A673 (cell line): Measurements from ENCODE around the gene CCDC85C. TPM values are rescaled to one million over a fixed set of nuclear protein-coding genes. Genes with fewer than 3 reads are reported as not detected.

Experiments used
- BruUV-seq: library from RNA; stranded (reverse); fragments of 400-500 nt; replicated peaks from 2 replicates; lab custom pipeline; 2021; lab: Mats Ljungman, UMichigan
- CTCF ChIA-PET: fragments of 300-600 bp; sonication (Branson Sonifier 250); formaldehyde crosslinking; loops from one replicate; lab custom pipeline; 2022; ENCODE audit warnings: antibody characterized with exemption; lab: Charles Lee
- POLR2A ChIA-PET: fragments of 300-600 bp; sonication (Branson Sonifier 250); formaldehyde crosslinking; loops from one replicate; lab custom pipeline; 2022; ENCODE audit warnings: antibody characterized with exemption; ENCODE audit not compliant: low non-redundant PET; lab: Charles Lee
- DNase-seq: peaks from one replicate; pipeline ENCODE4 v3.0.0-alpha.2; 2015; ENCODE audit warnings: low spot score
- H3K27ac ChIP-seq: fragments of 200-600 bp; sonication (generic); 2 replicates; pipeline ENCODE4 v1.5.1; 2016; ENCODE audit warnings: mixed run types, low read depth, mild to moderate bottlenecking, mixed read lengths, antibody characterized with exemption, low read length; ENCODE audit not compliant: poor library complexity, severe bottlenecking
- H3K27me3 ChIP-seq: fragments of 200-600 bp; sonication (generic); replicated peaks from 2 replicates; pipeline ENCODE4 v1.6.1; 2017; ENCODE audit warnings: mixed run types, low read depth, mild to moderate bottlenecking, mixed read lengths, antibody characterized with exemption, low read length; ENCODE audit not compliant: insufficient read depth, poor library complexity
- H3K36me3 ChIP-seq: fragments of 200-600 bp; sonication (generic); 2 replicates; pipeline ENCODE4 v1.6.1; 2016; ENCODE audit warnings: mixed run types, mild to moderate bottlenecking, mixed read lengths, antibody characterized with exemption, low read length; ENCODE audit not compliant: insufficient read depth, poor library complexity, severe bottlenecking
- H3K4me1 ChIP-seq: fragments of 200-600 bp; sonication (generic); 2 replicates; pipeline ENCODE4 v1.6.1; 2017; ENCODE audit warnings: mixed run types, mild to moderate bottlenecking, mixed read lengths, antibody characterized with exemption, low read length; ENCODE audit not compliant: insufficient read depth, poor library complexity, severe bottlenecking
- H3K4me3 ChIP-seq: fragments of 200-600 bp; sonication (generic); 2 replicates; pipeline ENCODE4 v1.5.1; 2016; ENCODE audit warnings: low read depth, mixed run types, mild to moderate bottlenecking, mixed read lengths, low read length; ENCODE audit not compliant: poor library complexity, severe bottlenecking
- H3K9me3 ChIP-seq: fragments of 200-600 bp; sonication (generic); 2 replicates; pipeline ENCODE4 v1.6.1; 2016; ENCODE audit warnings: mixed run types, low read depth, mild to moderate bottlenecking, mixed read lengths, antibody characterized with exemption, low read length; ENCODE audit not compliant: poor library complexity, severe bottlenecking
- EZH2 ChIP-seq: fragments of 200-600 bp; sonication (generic); IDR thresholded peaks from 2 replicates; pipeline ENCODE4 v1.6.1; 2017; ENCODE audit warnings: borderline replicate concordance, low read depth, mild to moderate bottlenecking, mixed read lengths, antibody characterized with exemption, low read length; ENCODE audit not compliant: poor library complexity, severe bottlenecking
- intact Hi-C: fragments of 100-400 bp; cut with micrococcal nuclease; formaldehyde crosslinking; loops from one replicate; pipeline ENCODE4 v1.10.0; 2022; ENCODE audit not compliant: unreplicated experiment
- total RNA-seq: library from RNA; stranded (reverse); gene quantifications from 2 replicates; pipeline ENCODE4 v1.2.3, GENCODE V29; 2021
- TF ChIP-seq, protein P1 (sequence below): fragments of 300-800, 200-600 bp; sonication (generic); conservative IDR thresholded peaks from 2 replicates; pipeline ENCODE4 v1.5.1; 2017; ENCODE audit warnings: low read depth, mild to moderate bottlenecking, antibody characterized with exemption, low read length, moderate library complexity, mixed read lengths

The CCDC85C gene
- total RNA-seq, 1 experiment from 2014 or later: 24.6 TPM

- BruUV-seq: no TSS peak
- Histone ChIP-seq H3K36me3 (peaks cover 6% of the 10 kb centered on the region), H3K4me1 (no peaks in the 10 kb centered on the region), H3K4me3 (no peak overlapping the region), H3K9me3 (no peaks in the 10 kb centered on the region), H3K27ac (no peak overlapping the region), H3K27me3 (no peaks in the 10 kb centered on the region)
- intact Hi-C loops: no loop called here
- ChIA-PET CTCF (no interaction called here), POLR2A (no interaction called here)
- TF ChIP-seq, protein P1, sequence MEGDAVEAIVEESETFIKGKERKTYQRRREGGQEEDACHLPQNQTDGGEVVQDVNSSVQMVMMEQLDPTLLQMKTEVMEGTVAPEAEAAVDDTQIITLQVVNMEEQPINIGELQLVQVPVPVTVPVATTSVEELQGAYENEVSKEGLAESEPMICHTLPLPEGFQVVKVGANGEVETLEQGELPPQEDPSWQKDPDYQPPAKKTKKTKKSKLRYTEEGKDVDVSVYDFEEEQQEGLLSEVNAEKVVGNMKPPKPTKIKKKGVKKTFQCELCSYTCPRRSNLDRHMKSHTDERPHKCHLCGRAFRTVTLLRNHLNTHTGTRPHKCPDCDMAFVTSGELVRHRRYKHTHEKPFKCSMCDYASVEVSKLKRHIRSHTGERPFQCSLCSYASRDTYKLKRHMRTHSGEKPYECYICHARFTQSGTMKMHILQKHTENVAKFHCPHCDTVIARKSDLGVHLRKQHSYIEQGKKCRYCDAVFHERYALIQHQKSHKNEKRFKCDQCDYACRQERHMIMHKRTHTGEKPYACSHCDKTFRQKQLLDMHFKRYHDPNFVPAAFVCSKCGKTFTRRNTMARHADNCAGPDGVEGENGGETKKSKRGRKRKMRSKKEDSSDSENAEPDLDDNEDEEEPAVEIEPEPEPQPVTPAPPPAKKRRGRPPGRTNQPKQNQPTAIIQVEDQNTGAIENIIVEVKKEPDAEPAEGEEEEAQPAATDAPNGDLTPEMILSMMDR: no peak
- TF ChIP-seq EZH2: no peak
- DNase-seq: no peak
These were observed 153.7 kb downstream of the CCDC85C start for GRCh38 chr14:99450266-99450665.

Other genes with a start within 250 kb of the CCDC85C start
- gene SETD3, start 123.3 kb downstream of the CCDC85C start, total RNA-seq: 46.4 and 48.4 TPM in 2 replicates
- gene CCNK, start 122.8 kb downstream of the CCDC85C start, total RNA-seq: 88.0 and 88.2 TPM in 2 replicates
- gene HHIPL1, start 40.9 kb upstream of the CCDC85C start, total RNA-seq: 0.06 and 0.15 TPM in 2 replicates
- gene CYP46A1, start 80.1 kb upstream of the CCDC85C start, total RNA-seq: 0.37 TPM in 1 of 2 replicates, not detected in the other
- gene EML1, start 189.2 kb upstream of the CCDC85C start, total RNA-seq: 34.1 and 39.5 TPM in 2 replicates